Mucosa of gallbladder (tissue), 1 donor: Measurements from ENCODE around the gene PSMB2. TPM values are rescaled to one million over a fixed set of nuclear protein-coding genes. Genes with fewer than 3 reads are reported as not detected.
"Not testable (repeated sequence)": the region's sequence is repeated elsewhere in the genome, so short reads cannot be mapped to it uniquely, and the experiment has no call there.

Experiments
- DNase-seq: peaks from one replicate; pipeline ENCODE4 v3.0.0-alpha.2; 2020; ENCODE audit warnings: low spot score
- total RNA-seq: library from RNA; stranded (reverse); gene quantifications from one replicate; pipeline ENCODE4 v1.2.1, GENCODE V29; 2021
- donor health status: DM: no; HTN: no; CAD: no.

The PSMB2 gene
- total RNA-seq, 1 donor from 2014 or later = 40.1 TPM

DNA sequence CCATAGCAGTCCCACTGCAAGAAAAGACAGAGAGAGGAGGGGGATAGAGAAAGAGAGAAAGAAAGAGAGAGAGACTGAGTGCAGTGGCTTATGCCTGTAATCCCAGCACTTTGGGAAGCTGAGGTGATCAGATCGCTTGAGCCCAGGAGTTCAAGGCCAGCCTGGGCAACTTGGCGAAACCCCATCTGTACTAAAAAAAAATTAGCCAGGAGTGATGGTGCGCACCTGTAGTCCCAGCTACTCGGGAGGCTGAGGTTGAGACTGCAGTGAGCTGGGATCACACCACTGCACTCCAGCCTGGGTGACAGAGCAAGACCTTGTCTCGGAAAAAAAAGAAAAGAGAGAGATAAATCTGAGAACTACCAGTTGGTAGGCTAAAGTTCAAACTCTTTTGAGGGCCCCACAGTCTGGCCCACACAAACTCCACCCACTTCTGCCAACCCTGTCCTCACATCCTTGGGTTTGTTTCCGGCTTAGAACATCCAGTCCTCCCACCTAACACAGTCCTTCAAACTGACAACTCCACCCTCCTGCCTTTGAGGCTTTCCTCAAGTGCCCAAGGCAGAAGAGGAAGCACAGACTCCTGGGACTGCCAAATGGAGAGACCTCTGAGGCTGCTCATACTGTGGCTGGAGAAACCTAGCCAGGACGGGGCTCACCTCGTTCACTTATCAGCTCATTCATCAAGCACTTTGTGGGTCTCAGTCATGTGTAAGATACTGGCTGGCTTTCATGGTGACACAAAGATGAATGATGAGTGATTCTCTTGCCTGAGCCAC, 48.1 kb downstream of the PSMB2 start:
- no peak for DNase-seq

DNA sequence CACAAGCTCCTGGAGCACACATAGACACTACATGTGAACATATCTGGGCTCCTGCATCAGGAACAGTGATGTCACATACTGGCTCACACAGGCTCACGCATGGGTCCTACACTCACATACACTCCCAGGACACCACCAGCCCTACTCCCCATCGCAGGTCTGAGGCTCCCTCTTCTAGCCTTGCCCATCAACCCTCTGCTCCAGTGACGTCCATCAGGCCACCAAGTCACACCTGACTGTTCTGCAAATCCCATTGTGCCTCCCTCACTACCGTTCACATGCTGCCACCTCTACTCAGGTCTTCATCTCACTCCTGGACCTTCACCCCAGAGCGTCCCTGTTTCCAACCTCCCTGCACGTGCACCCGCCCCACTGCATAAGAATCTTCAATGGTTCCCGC, 50.1 kb downstream of the PSMB2 start:
- DNase-seq = no peak

DNA sequence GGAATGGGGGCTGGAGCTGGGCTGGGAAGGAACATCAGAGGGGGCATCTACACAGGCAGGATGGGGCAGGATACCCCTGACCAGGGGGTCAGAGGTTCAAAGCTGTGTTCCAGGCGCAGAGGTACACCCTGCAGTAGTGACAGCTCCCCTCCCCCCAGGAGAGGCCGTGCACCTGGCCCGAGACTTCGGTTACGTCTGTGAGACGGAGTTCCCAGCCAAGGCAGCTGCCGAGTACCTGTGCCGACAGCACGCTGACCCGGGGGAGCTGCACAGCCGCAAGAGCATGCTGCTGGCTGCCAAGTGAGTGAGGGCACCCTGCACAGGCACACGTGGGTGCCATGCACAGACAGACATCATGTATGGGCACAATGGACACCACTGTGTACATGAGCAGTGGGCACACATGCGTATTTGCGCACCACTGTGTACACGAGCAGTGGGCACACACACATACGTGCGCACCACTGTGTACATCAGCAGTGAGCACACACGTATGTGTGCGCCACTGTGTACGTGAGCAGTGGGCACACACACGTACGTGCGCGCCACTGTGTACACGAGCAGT, 50.8 kb downstream of the PSMB2 start:
- no peak for DNase-seq

DNA sequence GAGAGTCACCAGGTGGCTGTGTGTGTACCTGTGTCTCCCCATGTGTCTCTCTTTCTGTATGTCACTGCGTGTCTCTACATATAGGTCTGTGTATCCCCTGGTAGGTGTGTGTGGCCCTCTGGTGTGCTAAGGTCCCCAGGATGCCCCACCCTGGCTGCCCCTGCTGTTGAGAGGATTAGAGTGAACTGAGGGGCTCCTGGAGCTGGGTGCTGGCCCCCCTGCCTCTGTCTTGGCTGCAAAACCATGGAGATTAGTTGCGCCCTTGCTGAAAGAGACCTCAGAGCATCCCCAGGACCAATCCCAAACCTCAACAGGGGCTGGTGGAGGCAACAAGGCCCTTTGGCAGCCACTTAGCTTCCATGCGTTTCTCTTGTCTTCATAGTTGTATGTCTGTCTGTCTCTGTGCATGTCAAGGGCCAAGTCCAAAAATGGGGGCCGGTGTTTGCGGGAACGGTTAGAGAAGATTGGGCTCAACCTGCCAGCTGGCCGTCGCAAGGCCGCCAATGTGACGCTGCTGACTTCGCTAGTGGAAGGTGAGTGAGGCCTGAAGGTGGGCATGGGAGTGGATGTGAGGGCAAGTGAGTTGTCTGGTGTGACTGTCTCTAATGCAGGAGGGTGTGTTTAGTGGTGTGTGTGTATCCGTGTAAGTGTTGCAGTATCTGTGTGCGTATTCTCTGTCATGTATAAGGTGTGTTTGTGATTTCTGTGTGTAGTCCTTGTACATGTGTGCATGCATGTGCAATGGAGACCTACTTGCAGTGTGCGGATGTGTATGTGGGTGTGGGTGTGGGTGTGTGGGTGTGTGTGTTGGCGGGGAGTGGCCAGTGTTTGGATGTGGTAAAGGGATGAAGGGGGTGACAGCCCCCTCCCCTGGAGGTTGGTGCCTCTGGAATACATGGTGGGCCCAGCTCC, 51.6 kb downstream of the PSMB2 start:
- no peak for DNase-seq

DNA sequence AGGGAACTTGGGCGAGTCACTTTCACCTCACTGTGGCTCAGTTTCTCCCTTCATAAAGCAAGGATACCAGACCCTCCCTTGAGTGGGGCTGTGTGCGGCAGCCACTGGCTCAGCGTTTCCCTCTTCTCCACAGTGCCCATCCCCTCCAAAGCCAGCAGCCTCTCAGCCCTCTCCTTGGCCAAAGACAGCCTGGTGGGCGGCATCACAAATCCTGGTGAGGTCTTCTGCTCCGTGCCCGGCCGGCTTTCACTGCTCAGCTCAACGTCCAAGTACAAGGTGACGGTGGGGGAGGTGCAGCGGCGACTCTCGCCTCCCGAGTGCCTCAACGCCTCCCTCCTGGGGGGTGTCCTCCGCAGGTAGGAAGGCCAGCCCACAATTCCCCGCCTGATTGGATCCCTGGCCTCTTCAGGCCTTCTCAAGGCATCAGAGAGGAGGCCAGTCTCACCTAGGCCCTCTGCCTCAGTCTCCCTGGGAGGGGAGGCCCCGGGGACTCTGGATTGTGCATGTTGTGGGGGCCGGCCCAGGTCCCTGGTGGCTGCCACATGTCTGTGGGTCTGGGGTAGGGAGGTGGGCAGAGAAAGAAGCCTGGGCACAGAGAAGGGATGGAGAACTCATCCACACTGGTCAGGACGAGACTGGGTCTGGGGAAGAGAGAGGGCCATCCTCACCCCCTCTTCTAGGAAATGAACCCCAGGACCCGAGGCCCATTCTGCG, 53.0 kb downstream of the PSMB2 start:
- DNase-seq = no peak

DNA sequence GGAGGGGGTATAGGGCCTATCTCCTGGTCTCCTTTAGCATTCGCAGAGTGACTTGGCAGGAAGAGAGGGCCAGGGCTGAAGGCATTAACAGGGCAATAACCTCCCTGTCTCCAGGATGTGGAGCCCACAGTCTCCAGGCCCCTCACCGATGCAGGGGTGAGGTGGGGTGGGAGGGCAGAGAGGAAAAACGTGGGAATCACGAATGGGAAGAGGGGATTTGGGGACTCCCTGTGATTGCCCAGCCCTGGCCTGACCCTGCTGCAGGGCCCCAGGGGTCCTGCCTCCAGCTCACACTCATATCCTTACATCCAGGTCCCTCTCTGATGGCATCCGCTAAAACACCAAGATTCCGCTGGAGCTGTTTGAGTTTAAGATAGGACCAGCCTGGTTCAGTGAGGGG, 53.6 kb downstream of the PSMB2 start:
- no peak for DNase-seq

DNA sequence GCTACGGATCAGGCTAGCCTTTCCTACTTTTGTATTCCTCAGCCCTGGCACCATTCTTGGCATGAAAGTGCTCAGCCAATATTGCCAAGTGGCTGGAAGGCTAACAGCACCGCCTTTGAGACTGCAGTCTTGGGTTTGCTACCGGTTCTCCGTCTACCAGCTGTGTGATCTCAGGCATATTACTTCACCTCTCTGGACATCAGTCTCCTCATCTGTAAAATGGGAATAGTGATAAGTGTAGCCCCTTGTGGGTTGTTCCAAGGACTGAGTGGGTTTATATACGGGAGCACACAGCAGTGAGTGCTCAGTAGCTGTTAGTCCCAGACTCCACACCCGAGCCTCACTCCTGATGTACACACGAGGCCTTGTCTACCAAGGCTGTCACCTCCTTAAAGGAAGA, 54.5 kb downstream of the PSMB2 start:
- DNase-seq = no peak

DNA sequence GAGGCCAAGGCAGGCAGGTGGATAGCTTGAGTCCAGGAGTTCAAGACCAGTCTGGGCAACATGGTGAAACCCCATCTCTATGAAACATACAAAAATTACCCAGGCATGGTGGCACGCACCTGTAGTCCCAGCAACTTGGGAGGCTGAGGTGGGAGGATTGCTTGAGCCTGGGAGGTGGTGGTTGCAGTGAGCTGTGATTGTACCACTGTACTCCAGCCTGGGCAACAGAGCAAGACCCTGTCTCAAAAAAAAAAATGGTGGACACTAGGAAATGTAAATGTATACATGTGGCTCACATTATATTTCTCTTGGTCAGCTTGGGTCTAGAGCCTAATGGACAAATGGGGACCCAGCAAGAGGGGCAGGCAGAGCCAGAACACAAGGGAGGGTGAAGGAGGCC, 55.5 kb downstream of the PSMB2 start:
- DNase-seq = not testable (repeated sequence)

DNA sequence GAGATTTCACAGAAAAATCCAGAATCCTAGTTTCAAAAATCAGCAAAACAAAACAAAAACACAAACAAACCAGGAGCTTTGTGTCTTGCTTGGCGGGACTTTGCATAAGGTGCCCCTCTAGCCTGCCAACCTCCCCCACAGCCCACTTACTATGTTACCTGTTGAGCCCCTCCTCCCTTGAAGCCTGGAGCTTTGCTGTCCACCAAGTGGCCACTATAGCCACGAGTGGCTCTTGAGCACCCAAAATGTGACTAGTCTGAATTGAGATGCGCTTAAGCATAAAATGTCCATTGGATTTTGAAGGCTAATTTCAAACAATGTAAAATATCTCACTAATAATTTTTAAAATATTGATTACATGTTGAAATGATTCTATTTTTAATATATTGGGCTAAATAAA, 56.0 kb downstream of the PSMB2 start:
- DNase-seq = no peak

DNA sequence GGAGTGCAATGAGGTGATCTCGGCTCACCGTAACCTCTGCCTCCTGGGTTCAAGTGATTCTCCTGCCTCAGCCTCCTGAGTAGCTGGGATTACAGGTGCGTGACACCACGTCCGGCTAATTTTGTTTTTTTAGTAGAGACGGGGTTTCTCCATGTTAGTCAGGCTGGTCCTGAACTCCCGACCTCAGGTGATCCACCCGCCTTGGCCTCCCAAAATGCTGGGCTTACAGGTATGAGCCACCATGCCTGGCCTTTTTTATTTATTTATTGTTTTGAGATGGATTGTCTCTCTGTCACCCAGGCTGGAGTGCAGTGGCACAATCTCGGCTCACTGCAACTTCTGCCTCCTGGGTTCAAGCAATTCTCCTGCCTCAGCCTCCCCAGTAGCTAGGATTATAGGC, 59.7 kb downstream of the PSMB2 start:
- not testable (repeated sequence) for DNase-seq

DNA sequence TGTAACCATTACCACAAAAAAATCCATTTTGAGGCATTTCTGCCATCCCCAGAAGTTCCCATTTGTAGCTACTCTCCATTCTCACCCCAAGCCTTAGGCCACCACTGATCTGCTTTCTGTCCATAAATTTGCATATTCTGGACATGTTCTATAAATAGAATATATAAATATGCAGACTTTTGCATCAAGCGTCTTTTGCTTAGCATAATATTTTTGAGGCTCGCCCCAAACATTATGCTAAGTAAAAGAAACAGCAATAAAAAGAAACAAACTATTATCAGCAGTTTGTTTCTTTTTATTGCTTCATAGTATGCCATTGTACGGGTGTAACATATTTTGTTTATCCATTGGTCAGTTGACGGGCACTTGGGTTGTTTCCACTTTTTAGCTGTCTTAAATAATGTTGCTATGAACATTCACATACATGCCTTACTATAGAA, 60.4 kb downstream of the PSMB2 start:
- no peak for DNase-seq

DNA sequence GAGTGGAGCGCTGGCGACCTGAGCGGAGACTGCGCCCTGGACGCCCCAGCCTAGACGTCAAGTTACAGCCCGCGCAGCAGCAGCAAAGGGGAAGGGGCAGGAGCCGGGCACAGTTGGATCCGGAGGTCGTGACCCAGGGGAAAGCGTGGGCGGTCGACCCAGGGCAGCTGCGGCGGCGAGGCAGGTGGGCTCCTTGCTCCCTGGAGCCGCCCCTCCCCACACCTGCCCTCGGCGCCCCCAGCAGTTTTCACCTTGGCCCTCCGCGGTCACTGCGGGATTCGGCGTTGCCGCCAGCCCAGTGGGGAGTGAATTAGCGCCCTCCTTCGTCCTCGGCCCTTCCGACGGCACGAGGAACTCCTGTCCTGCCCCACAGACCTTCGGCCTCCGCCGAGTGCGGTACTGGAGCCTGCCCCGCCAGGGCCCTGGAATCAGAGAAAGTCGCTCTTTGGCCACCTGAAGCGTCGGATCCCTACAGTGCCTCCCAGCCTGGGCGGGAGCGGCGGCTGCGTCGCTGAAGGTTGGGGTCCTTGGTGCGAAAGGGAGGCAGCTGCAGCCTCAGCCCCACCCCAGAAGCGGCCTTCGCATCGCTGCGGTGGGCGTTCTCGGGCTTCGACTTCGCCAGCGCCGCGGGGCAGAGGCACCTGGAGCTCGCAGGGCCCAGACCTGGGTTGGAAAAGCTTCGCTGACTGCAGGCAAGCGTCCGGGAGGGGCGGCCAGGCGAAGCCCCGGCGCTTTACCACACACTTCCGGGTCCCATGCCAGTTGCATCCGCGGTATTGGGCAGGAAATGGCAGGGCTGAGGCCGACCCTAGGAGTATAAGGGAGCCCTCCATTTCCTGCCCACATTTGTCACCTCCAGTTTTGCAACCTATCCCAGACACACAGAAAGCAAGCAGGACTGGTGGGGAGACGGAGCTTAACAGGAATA, 64.0 kb downstream of the PSMB2 start:
- peak; percentile 44 for DNase-seq

DNA sequence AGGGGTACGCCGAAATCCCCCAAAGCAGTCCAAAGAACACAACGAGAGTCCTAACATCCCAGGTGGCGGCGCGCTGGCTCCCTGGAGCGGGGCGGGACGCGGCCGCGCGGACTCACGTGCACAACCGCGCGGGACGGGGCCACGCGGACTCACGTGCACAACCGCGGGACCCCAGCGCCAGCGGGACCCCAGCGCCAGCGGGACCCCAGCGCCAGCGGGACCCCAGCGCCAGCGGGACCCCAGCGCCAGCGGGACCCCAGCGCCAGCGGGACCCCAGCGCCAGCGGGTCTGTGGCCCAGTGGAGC, 64.6 kb downstream of the PSMB2 start:
- DNase-seq = not testable (repeated sequence)

DNA sequence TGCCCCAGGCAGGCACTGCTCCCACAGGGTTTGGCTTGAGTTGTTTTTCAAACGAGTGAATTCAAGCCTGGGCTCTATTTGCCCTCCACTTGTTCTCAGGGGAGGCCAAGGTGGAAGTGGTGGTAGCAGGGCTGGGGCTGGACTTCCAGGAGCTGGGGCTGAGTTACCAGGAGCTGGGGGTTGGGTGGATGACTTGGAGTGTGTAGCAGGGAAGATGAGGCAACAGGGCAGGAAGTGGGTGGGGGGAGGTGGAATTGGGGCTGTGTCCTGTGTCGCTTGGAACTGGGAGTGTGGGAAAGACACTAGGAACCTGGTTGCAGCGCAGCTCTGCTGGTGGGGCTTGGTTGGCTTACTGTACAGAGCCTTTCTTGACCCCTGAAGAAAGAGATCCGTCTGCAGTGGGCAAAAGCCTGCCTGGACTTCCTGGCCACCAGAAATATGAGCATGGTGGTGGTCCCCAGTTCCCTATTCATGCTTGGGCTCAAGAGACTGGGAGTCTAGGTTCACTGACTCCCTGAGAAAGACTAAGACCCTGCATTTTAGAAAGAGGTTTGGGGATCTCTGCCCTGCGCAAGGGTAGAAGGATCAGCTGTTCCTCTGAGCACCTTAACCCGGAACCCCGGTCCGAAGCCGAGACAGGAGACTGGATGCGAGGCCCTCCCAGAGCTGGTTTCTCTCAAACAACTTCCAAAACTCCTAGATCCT, 65.1 kb downstream of the PSMB2 start:
- DNase-seq = no peak

DNA sequence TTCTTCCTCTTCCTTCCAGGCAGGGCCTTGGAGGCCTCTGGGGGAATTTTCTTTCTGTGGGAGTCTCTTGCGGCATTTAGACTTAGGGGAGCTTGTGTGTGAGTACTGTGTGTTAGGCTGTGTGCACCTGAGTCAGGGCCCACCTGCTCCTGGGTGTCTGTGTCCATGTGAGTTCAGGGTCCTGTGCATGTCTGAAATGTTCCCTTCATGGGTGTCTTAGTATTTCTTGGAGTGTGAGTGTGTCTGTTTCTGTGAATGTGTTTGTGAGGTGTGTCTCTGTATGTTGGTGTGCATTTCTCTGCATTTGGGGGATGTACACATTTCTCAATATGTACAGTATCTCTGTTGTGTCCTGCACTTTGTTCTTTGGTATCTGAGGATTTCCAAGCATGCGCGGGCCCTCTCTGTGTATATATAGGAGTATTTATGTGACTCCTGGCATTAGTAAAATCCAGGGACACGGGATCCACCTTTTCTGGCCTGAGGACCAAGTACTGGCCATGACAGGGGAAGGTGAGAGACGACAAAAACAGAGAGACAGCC, 65.8 kb downstream of the PSMB2 start:
- DNase-seq = no peak

DNA sequence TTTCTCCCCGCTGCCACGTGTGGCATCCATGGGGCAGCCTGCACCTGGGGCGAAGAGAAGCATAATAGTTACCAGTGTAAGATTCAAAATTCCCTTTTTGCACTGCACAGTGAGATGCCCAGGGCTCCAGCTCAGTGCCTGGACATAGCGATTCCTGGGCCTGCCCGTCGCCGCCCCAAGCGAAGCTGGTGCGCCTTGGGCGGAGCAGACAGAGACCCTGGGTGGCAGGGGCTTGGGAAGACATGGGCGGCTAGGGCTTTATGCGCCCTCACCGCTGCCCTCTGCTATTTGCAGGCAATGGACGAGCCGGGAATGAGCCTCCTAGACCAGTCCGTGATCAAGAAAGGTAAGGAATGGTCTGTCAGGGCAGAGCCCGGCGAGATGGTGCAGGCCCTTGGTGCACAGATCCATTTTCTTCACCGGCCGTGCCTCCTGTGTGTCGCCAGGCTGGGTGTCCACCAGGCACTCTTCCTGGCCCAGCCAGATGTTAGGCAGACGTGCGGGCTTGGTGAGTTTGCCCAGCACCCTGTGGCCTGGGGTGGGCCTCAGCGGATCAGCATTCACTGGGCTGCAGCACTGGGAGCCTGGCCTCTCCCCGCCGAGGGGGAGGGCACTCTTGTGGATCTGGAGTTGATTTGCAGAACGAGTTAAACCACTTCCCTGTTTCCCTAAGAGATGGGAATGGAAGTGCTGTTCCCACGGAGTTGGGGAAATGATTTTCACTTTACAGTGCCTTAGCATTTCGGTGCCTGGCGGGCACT, 66.5 kb downstream of the PSMB2 start:
- no peak for DNase-seq

DNA sequence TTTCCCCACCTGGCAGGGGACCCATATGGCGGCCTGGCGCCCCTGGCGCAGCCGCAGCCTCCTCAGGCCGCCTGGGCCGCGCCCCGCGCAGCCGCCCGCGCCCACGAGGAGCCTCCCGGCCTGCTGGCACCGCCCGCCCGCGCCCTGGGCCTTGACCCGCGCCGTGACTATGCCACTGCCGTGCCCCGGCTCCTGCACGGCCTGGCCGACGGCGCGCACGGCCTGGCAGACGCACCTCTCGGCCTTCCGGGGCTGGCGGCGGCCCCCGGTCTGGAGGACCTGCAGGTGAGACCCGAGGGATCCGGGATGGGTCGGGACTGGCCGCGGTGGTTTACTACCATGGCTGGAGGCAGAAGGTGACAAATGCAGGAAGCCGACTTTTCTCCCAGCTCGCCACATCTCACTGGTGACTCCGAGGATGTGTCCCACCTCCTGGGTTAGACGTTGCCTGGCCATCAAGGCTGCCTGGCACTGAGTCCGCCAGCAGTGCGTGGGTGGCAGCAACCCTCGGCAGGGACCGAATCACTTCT, 67.1 kb downstream of the PSMB2 start:
- no peak for DNase-seq

DNA sequence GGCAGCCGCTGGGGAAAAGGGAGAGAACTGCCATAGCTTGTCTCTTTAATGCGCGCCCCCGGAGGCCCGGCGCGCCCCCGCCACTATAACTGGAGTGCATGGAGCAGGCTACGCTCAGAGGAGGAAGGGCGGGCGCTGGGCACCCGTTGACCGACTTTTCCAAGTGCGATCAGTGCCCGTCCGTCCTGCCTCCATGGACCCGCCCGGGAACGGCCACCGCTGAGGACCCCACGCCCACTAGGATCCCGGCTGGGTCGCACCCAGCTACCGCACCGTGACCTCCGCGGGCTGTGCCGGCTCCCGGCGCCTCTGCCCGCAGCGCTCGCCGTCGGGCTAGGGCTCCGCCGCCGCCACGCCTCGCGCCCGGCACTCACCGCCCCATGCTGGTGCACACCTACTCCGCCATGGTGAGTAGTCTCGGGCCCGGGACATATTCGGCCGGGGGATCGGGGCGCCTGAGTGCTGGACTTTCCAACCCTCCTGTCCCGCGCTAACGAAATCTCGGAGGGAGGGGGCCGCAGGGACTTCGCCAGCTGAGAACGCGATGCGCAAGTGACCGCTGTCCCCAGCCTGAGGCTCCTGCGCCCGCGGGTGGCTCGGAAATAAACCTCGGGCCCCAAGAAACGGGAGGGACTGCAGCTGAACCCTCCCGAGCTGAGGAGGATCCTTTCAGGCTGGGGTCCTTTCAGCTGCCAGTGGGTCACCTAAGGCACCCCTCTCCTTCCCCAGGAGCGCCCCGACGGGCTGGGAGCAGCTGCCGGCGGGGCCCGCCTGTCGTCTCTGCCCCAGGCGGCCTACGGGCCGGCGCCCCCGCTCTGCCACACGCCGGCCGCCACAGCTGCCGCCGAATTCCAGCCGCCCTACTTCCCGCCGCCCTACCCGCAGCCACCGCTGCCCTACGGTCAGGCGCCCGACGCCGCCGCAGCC, 67.9 kb downstream of the PSMB2 start, which contains the start of gene TFAP2E:
Gene TFAP2E (plus strand): TSS at position 117 of the 927 bp plus-strand sequence. CDS start 264 bp downstream, at position 381.
- no peak for DNase-seq
